ENCODE results near the gene MED26.

DNA sequence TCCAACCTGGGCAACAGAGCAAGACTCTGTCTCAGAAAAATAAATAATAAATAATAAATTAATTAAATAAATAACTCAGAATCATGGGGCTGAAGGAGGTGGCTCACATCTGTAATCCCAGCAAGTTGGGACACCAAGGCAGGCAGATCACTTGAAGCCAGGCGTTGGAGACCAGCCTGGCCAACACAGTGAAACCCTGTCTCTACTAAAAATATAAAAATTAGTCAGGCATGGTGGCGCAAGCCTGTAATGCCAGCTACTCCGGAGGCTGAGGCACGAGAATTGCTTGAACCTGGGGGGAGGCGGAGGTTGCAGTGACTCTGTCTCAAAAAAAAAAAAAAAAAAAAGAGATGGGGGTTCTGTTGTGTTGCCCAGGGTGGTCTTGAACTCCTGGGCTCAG lies 40.2 kb upstream of the MED26 start:
- no peak for TF ChIP-seq EZH2phosphoT487 (IDR thresholded peaks at IDR 0.05; ENCODE audit: low read length)
- TF ChIP-seq, protein P1, sequence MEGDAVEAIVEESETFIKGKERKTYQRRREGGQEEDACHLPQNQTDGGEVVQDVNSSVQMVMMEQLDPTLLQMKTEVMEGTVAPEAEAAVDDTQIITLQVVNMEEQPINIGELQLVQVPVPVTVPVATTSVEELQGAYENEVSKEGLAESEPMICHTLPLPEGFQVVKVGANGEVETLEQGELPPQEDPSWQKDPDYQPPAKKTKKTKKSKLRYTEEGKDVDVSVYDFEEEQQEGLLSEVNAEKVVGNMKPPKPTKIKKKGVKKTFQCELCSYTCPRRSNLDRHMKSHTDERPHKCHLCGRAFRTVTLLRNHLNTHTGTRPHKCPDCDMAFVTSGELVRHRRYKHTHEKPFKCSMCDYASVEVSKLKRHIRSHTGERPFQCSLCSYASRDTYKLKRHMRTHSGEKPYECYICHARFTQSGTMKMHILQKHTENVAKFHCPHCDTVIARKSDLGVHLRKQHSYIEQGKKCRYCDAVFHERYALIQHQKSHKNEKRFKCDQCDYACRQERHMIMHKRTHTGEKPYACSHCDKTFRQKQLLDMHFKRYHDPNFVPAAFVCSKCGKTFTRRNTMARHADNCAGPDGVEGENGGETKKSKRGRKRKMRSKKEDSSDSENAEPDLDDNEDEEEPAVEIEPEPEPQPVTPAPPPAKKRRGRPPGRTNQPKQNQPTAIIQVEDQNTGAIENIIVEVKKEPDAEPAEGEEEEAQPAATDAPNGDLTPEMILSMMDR (IDR thresholded peaks at IDR 0.05; ENCODE audit: low read length) = no peak
